GM12864 (cell line): ENCODE results near the gene SYT12.

ENCODE experiments used
- DNase-seq: peaks from one replicate; pipeline ENCODE4 v3.0.0-alpha.2; 2011; ENCODE audit warnings: low read depth
- H3K4me3 ChIP-seq: 2 replicates; pipeline ENCODE4 v1.5.1; 2011; ENCODE audit warnings: mild to moderate bottlenecking, low read depth, low read length, control low read depth
- CTCF ChIP-seq: IDR thresholded peaks from 2 replicates; pipeline ENCODE4 v1.5.1; 2011; ENCODE audit warnings: low read depth, mild to moderate bottlenecking, moderate library complexity, low read length, control low read depth, inconsistent platforms; ENCODE audit errors: missing control alignments

SYT12 gene

GRCh38 chr11:67023957-67024353 lies 1.0 kb downstream of the SYT12 start:
- H3K4me3 ChIP-seq: no peak overlapping the region
- DNase-seq: no peak
- no peak for TF ChIP-seq CTCF

GRCh38 chr11:67024410-67024809 lies 1.5 kb downstream of the SYT12 start:
- H3K4me3 ChIP-seq: no peak overlapping the region
- no peak for TF ChIP-seq CTCF
- DNase-seq: no peak

- no peak overlapping the region for H3K4me3 ChIP-seq
- no peak for DNase-seq
- TF ChIP-seq CTCF: no peak
Measured at GRCh38 chr11:67024966-67025365, 2.0 kb downstream of the SYT12 start.

GRCh38 chr11:67025750-67026149 lies 2.8 kb downstream of the SYT12 start:
- no peak overlapping the region for H3K4me3 ChIP-seq
- DNase-seq: no peak
- no peak for TF ChIP-seq CTCF

- no peak for TF ChIP-seq CTCF
- DNase-seq: no peak
- no peak overlapping the region for H3K4me3 ChIP-seq
Measured at GRCh38 chr11:67026941-67027340, 4.0 kb downstream of the SYT12 start.

- TF ChIP-seq CTCF: no peak
- H3K4me3 ChIP-seq: no peak overlapping the region
- no peak for DNase-seq
Measured at GRCh38 chr11:67027483-67027930, 4.6 kb downstream of the SYT12 start.

GRCh38 chr11:67027943-67028542 lies 5.1 kb downstream of the SYT12 start:
- no peak for TF ChIP-seq CTCF
- peak; percentile 52 for DNase-seq

More at GRCh38 chr11:67027943-67028542, 5.1 kb downstream of the SYT12 start:
- no peak overlapping the region for H3K4me3 ChIP-seq
